GM12864 (cell line): ENCODE measurements around the gene FAM193B.

ENCODE experiments used
- DNase-seq: peaks from one replicate; pipeline ENCODE4 v3.0.0-alpha.2; 2011; ENCODE audit warnings: low read depth
- H3K4me3 ChIP-seq: 2 replicates; pipeline ENCODE4 v1.5.1; 2011; ENCODE audit warnings: mild to moderate bottlenecking, low read depth, low read length, control low read depth
- CTCF ChIP-seq: IDR thresholded peaks from 2 replicates; pipeline ENCODE4 v1.5.1; 2011; ENCODE audit warnings: low read depth, mild to moderate bottlenecking, moderate library complexity, low read length, control low read depth, inconsistent platforms; ENCODE audit errors: missing control alignments

Gene FAM193B

GRCh38 chr5:177501874-177502678 lies 52.3 kb downstream of the FAM193B start:
- TF ChIP-seq CTCF = no peak
- no peak overlapping the region for H3K4me3 ChIP-seq
- DNase-seq = no peak

GRCh38 chr5:177500685-177501522 lies 53.5 kb downstream of the FAM193B start:
- DNase-seq = no peak
- peak; percentile 96 for TF ChIP-seq CTCF
- no peak overlapping the region for H3K4me3 ChIP-seq

GRCh38 chr5:177499842-177500241 lies 54.5 kb downstream of the FAM193B start:
- DNase-seq = no peak
- no peak for TF ChIP-seq CTCF
- H3K4me3 ChIP-seq = no peak overlapping the region

- peak overlapping the region; percentile 74 for H3K4me3 ChIP-seq
- TF ChIP-seq CTCF = no peak
- DNase-seq = no peak
These were observed 56.2 kb downstream of the FAM193B start for GRCh38 chr5:177498013-177498787.

GRCh38 chr5:177497292-177498012 lies 56.9 kb downstream of the FAM193B start, which contains the start of gene PDLIM7:
Gene PDLIM7, minus strand, starts transcription at chr5:177497604. Its CDS starts 1,092 bp downstream, at chr5:177496512.
- DNase-seq = peak; percentile 79

More at GRCh38 chr5:177497292-177498012, 56.9 kb downstream of the FAM193B start, which contains the start of gene PDLIM7:
- TF ChIP-seq CTCF = no peak
- H3K4me3 ChIP-seq = peak within 1 kb of the TSS; percentile 74
